Fibroblast of villous mesenchyme (primary cell): ENCODE measurements around the gene SEPSECS. TPM values are rescaled to one million over a fixed set of nuclear protein-coding genes. Genes with fewer than 3 reads are reported as not detected.

ENCODE experiments used
- DNase-seq: peaks from one replicate; pipeline ENCODE4 v3.0.0-alpha.2; 2010; ENCODE audit warnings: low read depth
- H3K4me3 ChIP-seq: 2 replicates; pipeline ENCODE4 v1.5.1; 2011; ENCODE audit warnings: low read depth, mild to moderate bottlenecking, low read length
- total RNA-seq: library from RNA; depleted of rRNA; stranded (reverse); fragments of >200 nt; gene quantifications from 2 replicates; pipeline ENCODE4 v1.2.3, GENCODE V29; 2012
- TF ChIP-seq, protein P1 (sequence below): IDR thresholded peaks from 2 replicates; pipeline ENCODE4 v1.5.1; 2012; ENCODE audit warnings: low read depth, mild to moderate bottlenecking, low read length; ENCODE audit not compliant: insufficient read depth

The SEPSECS gene
- total RNA-seq, 1 donor: 6.5 TPM

GRCh38 chr4:25100021-25100555 lies 60.2 kb downstream of the SEPSECS start:
- no peak for DNase-seq
- TF ChIP-seq, protein P1, sequence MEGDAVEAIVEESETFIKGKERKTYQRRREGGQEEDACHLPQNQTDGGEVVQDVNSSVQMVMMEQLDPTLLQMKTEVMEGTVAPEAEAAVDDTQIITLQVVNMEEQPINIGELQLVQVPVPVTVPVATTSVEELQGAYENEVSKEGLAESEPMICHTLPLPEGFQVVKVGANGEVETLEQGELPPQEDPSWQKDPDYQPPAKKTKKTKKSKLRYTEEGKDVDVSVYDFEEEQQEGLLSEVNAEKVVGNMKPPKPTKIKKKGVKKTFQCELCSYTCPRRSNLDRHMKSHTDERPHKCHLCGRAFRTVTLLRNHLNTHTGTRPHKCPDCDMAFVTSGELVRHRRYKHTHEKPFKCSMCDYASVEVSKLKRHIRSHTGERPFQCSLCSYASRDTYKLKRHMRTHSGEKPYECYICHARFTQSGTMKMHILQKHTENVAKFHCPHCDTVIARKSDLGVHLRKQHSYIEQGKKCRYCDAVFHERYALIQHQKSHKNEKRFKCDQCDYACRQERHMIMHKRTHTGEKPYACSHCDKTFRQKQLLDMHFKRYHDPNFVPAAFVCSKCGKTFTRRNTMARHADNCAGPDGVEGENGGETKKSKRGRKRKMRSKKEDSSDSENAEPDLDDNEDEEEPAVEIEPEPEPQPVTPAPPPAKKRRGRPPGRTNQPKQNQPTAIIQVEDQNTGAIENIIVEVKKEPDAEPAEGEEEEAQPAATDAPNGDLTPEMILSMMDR: no peak
- H3K4me3 ChIP-seq: no peak overlapping the region

GRCh38 chr4:25098964-25099891 lies 61.0 kb downstream of the SEPSECS start:
- DNase-seq: peak; percentile 57
- TF ChIP-seq, protein P1: no peak
- no peak overlapping the region for H3K4me3 ChIP-seq

- no peak overlapping the region for H3K4me3 ChIP-seq
- TF ChIP-seq, protein P1: no peak
- no peak for DNase-seq
Observed at GRCh38 chr4:25096981-25097443, 63.2 kb downstream of the SEPSECS start.

GRCh38 chr4:25096251-25096980 lies 63.8 kb downstream of the SEPSECS start:
- TF ChIP-seq, protein P1: no peak
- peak; percentile 64 for DNase-seq
- no peak overlapping the region for H3K4me3 ChIP-seq

DNA sequence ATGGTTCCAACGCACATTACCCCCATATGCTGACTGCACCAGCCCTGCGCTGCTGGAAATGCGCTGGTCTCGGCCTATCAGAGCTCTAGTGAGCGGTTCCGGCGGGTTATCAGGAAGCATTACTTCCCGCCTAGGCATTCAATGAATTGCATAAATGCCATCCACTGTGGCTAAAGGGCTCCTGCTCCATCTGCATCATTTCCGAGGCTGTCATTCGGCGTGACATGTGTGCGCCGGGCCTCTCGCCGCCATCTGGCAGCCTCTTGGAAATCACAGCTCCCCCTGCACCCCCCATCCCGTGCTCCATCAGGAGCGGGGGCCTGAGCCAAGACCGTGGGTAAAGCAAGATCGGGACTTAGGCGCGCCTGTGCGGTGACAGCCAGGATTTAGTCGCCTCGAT lies 64.4 kb downstream of the SEPSECS start:
- TF ChIP-seq, protein P1: no peak
- DNase-seq: peak; percentile 30

DNA sequence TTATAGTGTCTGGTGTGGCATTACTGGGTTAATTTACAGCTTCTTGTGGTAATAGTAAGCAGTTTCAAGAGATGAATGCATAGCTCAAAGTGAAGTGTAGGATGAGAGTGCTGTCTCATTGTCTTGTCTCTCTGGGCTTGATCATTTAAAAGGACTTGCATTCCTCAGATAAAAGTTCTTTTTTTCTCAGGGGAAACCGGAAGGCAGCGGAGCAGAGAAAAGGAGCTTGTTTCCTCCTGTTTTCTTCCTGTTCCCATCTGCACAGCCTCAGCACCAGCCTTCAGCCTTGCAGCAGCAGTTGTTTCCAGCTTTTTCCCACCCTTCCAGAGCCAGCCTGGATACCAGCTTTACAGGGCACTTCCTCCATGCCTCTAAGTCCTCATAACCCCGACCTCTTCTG lies 68.1 kb downstream of the SEPSECS start:
- TF ChIP-seq, protein P1: no peak
- DNase-seq: no peak
- no peak overlapping the region for H3K4me3 ChIP-seq

More for the DNA sequence above, 64.4 kb downstream of the SEPSECS start:
- no peak overlapping the region for H3K4me3 ChIP-seq
